Effector memory CD4-positive, alpha-beta T cell (primary cell): ENCODE measurements around the gene VASN.

Source experiments
- DNase-seq, 3 donors: peaks; one replicate each; pipeline ENCODE4 v3.0.0-alpha.2; 2020
- H3K27ac ChIP-seq: 2 replicates; pipeline ENCODE4 v1.7.0; 2013; ENCODE audit warnings: mild to moderate bottlenecking, low read length, moderate library complexity; ENCODE audit not compliant: insufficient read depth, poor library complexity, severe bottlenecking
- H3K27me3 ChIP-seq: replicated peaks from 2 replicates; pipeline ENCODE4 v1.7.0; 2013; ENCODE audit warnings: mild to moderate bottlenecking, low read length; ENCODE audit not compliant: insufficient read depth, control insufficient read depth, poor library complexity, severe bottlenecking
- H3K36me3 ChIP-seq: 2 replicates; pipeline ENCODE4 v1.7.0; 2013; ENCODE audit warnings: mild to moderate bottlenecking, low read length, moderate library complexity; ENCODE audit not compliant: control insufficient read depth, insufficient read depth
- H3K4me1 ChIP-seq: 2 replicates; pipeline ENCODE4 v1.7.0; 2013; ENCODE audit warnings: low read length, mild to moderate bottlenecking; ENCODE audit not compliant: control insufficient read depth, insufficient read depth, poor library complexity, severe bottlenecking
- H3K4me3 ChIP-seq: 2 replicates; pipeline ENCODE4 v1.7.0; 2013; ENCODE audit warnings: low read length, low read depth, mild to moderate bottlenecking; ENCODE audit not compliant: insufficient read depth, poor library complexity, severe bottlenecking
- H3K9me3 ChIP-seq: 2 replicates; pipeline ENCODE4 v1.7.0; 2013; ENCODE audit warnings: mild to moderate bottlenecking, low read length, moderate library complexity; ENCODE audit not compliant: control insufficient read depth

The VASN gene

GRCh38 chr16:4428500-4428899 lies 56.9 kb downstream of the VASN start:
- peaks cover 14% of the 10 kb centered on the region for H3K36me3 ChIP-seq
- no peak overlapping the region for H3K27ac ChIP-seq
- no peak for DNase-seq
- no peaks in the 10 kb centered on the region for H3K9me3 ChIP-seq
- H3K27me3 ChIP-seq = no peaks in the 10 kb centered on the region
- H3K4me1 ChIP-seq = peaks cover 16% of the 10 kb centered on the region
- no peak overlapping the region for H3K4me3 ChIP-seq

DNA sequence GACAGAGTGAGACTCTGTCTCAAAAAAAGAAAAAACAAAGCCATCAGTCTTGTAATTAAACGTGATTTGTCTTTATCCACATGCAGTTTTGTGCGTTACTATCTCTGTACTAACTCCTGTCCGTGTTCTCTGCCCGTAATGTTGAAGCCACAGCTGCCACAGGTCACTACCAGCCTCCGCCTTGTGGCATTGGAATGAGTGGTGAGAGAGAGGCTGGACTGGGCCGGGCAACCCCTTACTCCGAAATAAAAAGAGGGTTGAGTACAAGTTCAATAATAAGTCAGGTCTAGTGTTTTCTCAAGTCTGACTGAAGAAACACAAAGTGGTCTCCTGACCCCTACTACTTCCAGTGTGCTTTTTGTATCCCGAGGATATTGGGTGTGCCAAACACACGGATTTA lies 59.4 kb downstream of the VASN start:
- peaks cover 7% of the 10 kb centered on the region for H3K4me1 ChIP-seq
- H3K36me3 ChIP-seq = peaks cover 31% of the 10 kb centered on the region
- no peak overlapping the region for H3K4me3 ChIP-seq
- H3K9me3 ChIP-seq = no peaks in the 10 kb centered on the region
- H3K27me3 ChIP-seq = no peaks in the 10 kb centered on the region
- H3K27ac ChIP-seq = no peak overlapping the region
- no peak for DNase-seq
